ENCODE results near the gene GTF3C1.

GTF3C1 gene

GRCh38 chr16:27427538-27427937 is 122.2 kb downstream of the GTF3C1 start:
- no peak overlapping the region for H3K4me3 ChIP-seq (ENCODE audit: low read length)
- DNase-seq (ENCODE audit: low read depth): no peak

GRCh38 chr16:27426423-27427408 is 123.0 kb downstream of the GTF3C1 start:
- TF ChIP-seq CTCF (conservative IDR thresholded peaks at IDR 0.05; ENCODE audit: low read depth, low read length): no peak
- no peak overlapping the region for H3K4me3 ChIP-seq (ENCODE audit: low read length)
- peak; percentile 33 for DNase-seq (ENCODE audit: low read depth)

More at GRCh38 chr16:27427538-27427937, 122.2 kb downstream of the GTF3C1 start:
- no peak for TF ChIP-seq CTCF (conservative IDR thresholded peaks at IDR 0.05; ENCODE audit: low read depth, low read length)

- no peak overlapping the region for H3K4me3 ChIP-seq (ENCODE audit: low read length)
- no peak for TF ChIP-seq CTCF (conservative IDR thresholded peaks at IDR 0.05; ENCODE audit: low read depth, low read length)
- DNase-seq (ENCODE audit: low read depth): no peak
Observed at GRCh38 chr16:27425961-27426360, 123.8 kb downstream of the GTF3C1 start.

- H3K4me3 ChIP-seq (ENCODE audit: low read length): no peak overlapping the region
- DNase-seq (ENCODE audit: low read depth): no peak
- TF ChIP-seq CTCF (conservative IDR thresholded peaks at IDR 0.05; ENCODE audit: low read depth, low read length): no peak
Observed at GRCh38 chr16:27424772-27425498, 124.8 kb downstream of the GTF3C1 start.

GRCh38 chr16:27421961-27422740 is 127.6 kb downstream of the GTF3C1 start:
- no peak overlapping the region for H3K4me3 ChIP-seq (ENCODE audit: low read length)
- TF ChIP-seq CTCF (conservative IDR thresholded peaks at IDR 0.05; ENCODE audit: low read depth, low read length): no peak
- no peak for DNase-seq (ENCODE audit: low read depth)

- no peak overlapping the region for H3K4me3 ChIP-seq (ENCODE audit: low read length)
- no peak for DNase-seq (ENCODE audit: low read depth)
- TF ChIP-seq CTCF (conservative IDR thresholded peaks at IDR 0.05; ENCODE audit: low read depth, low read length): no peak
Observed at GRCh38 chr16:27417047-27417671, 132.6 kb downstream of the GTF3C1 start.
